Kidney epithelial cell (primary cell): ENCODE measurements around the gene MACROD2. TPM values are rescaled to one million over a fixed set of nuclear protein-coding genes. Genes with fewer than 3 reads are reported as not detected.
"Not testable (repeated sequence)": the region's sequence is repeated elsewhere in the genome, so short reads cannot be mapped to it uniquely, and the experiment has no call there.

ENCODE experiments used
- DNase-seq: peaks from one replicate; pipeline ENCODE4 v3.0.0-alpha.2; 2010; ENCODE audit warnings: low read depth
- H3K27me3 ChIP-seq: 2 replicates; pipeline ENCODE4 v1.6.0; 2011; ENCODE audit warnings: low read length; ENCODE audit not compliant: control insufficient read depth, insufficient read depth
- H3K36me3 ChIP-seq: 2 replicates; pipeline ENCODE4 v1.5.1; 2011; ENCODE audit warnings: low read length; ENCODE audit not compliant: control insufficient read depth, insufficient read depth
- H3K4me3 ChIP-seq: 2 replicates; pipeline ENCODE4 v1.5.1; 2011; ENCODE audit warnings: low read depth, mild to moderate bottlenecking, control low read depth, low read length
- CTCF ChIP-seq: IDR thresholded peaks from 2 replicates; pipeline ENCODE4 v1.5.1; 2011; ENCODE audit warnings: mild to moderate bottlenecking, moderate library complexity, low read length, control low read depth, inconsistent platforms; ENCODE audit not compliant: insufficient read depth, poor library complexity, severe bottlenecking
- total RNA-seq: library from RNA; depleted of rRNA; stranded (reverse); fragments of >200 nt; gene quantifications from 2 replicates; pipeline ENCODE4 v1.2.3, GENCODE V29; 2015

MACROD2 gene
- total RNA-seq, 1 donor from 2014 or later = 0.79 TPM

GRCh38 chr20:15965165-15965564 lies 1969.8 kb downstream of the MACROD2 start:
- no peak overlapping the region for H3K4me3 ChIP-seq
- no peak for DNase-seq
- no peaks in the 10 kb centered on the region for H3K27me3 ChIP-seq
- H3K36me3 ChIP-seq = no peaks in the 10 kb centered on the region
- no peak for TF ChIP-seq CTCF

- no peak overlapping the region for H3K4me3 ChIP-seq
- no peak for DNase-seq
- TF ChIP-seq CTCF = no peak
- no peaks in the 10 kb centered on the region for H3K36me3 ChIP-seq
- no peaks in the 10 kb centered on the region for H3K27me3 ChIP-seq
Observed at GRCh38 chr20:15967334-15967733, 1972.0 kb downstream of the MACROD2 start.

GRCh38 chr20:15976047-15976736 lies 1980.9 kb downstream of the MACROD2 start:
- H3K27me3 ChIP-seq = no peaks in the 10 kb centered on the region
- no peaks in the 10 kb centered on the region for H3K36me3 ChIP-seq
- DNase-seq = no peak
- no peak overlapping the region for H3K4me3 ChIP-seq
- TF ChIP-seq CTCF = no peak

- no peak for TF ChIP-seq CTCF
- no peaks in the 10 kb centered on the region for H3K36me3 ChIP-seq
- H3K4me3 ChIP-seq = no peak overlapping the region
- DNase-seq = no peak
- H3K27me3 ChIP-seq = no peaks in the 10 kb centered on the region
Observed at GRCh38 chr20:15977026-15977425, 1981.7 kb downstream of the MACROD2 start.

GRCh38 chr20:15977758-15978157 lies 1982.4 kb downstream of the MACROD2 start:
- no peak for DNase-seq
- no peak for TF ChIP-seq CTCF
- no peak overlapping the region for H3K4me3 ChIP-seq
- H3K36me3 ChIP-seq = no peaks in the 10 kb centered on the region
- no peaks in the 10 kb centered on the region for H3K27me3 ChIP-seq

GRCh38 chr20:15985494-15986368 lies 1990.4 kb downstream of the MACROD2 start:
- not testable (repeated sequence) for H3K4me3 ChIP-seq, H3K27me3 ChIP-seq, H3K36me3 ChIP-seq, DNase-seq
